Left renal pelvis (tissue), 4 donors: ENCODE measurements around the gene LIN28B. TPM values are rescaled to one million over a fixed set of nuclear protein-coding genes. Genes with fewer than 3 reads are reported as not detected.
"Not testable (repeated sequence)": the region's sequence is repeated elsewhere in the genome, so short reads cannot be mapped to it uniquely, and the experiment has no call there.

Experiments
- DNase-seq, 4 donors: peaks; one replicate each; pipeline ENCODE4 v3.0.0-alpha.2; 2013; ENCODE audit warnings: low read depth in 4 of 4, low spot score in 3 of 4
- polyA plus RNA-seq, 4 donors: library from polyadenylated mRNA; unstranded; fragments of 120-200 nt; gene quantifications; one replicate each; pipeline ENCODE4 v1.2.1, GENCODE V29; 2013; ENCODE audit not compliant: insufficient read length in 4 of 4

The LIN28B gene
- polyA plus RNA-seq, 4 donors, result 0.11 to 0.30 (median 0.19) TPM

- no peak for DNase-seq
These were observed 778 bp upstream of the LIN28B start for GRCh38 chr6:104955927-104956730.

- DNase-seq, result no peak
These were observed 632 bp downstream of the LIN28B start for GRCh38 chr6:104957301-104958177.

- no peak for DNase-seq
These were observed 1.5 kb downstream of the LIN28B start for GRCh38 chr6:104958178-104959025.

- DNase-seq, result no peak
These were observed 2.3 kb downstream of the LIN28B start for GRCh38 chr6:104959026-104959858.

GRCh38 chr6:104969108-104969507 lies 12.2 kb downstream of the LIN28B start:
- DNase-seq, result no peak

GRCh38 chr6:104969785-104970581 lies 13.1 kb downstream of the LIN28B start:
- no peak for DNase-seq

- no peak for DNase-seq
These were observed 16.5 kb downstream of the LIN28B start for GRCh38 chr6:104973404-104973803.

- DNase-seq, result no peak
These were observed 26.4 kb downstream of the LIN28B start for GRCh38 chr6:104983296-104983695.

- no peak for DNase-seq
These were observed 26.9 kb downstream of the LIN28B start for GRCh38 chr6:104983776-104984175.

GRCh38 chr6:104984831-104985230 lies 27.9 kb downstream of the LIN28B start:
- no peak for DNase-seq

- DNase-seq, result not testable (repeated sequence)
These were observed 29.0 kb downstream of the LIN28B start for GRCh38 chr6:104985875-104986274.

- DNase-seq, result no peak
These were observed 29.7 kb downstream of the LIN28B start for GRCh38 chr6:104986625-104987024.

GRCh38 chr6:104987218-104987617 lies 30.3 kb downstream of the LIN28B start:
- no peak for DNase-seq

GRCh38 chr6:104990085-104990484 lies 33.2 kb downstream of the LIN28B start:
- DNase-seq, result no peak

- not testable (repeated sequence) for DNase-seq
These were observed 34.2 kb downstream of the LIN28B start for GRCh38 chr6:104991062-104991461.

- DNase-seq, result not testable (repeated sequence)
These were observed 36.7 kb downstream of the LIN28B start for GRCh38 chr6:104993576-104993975.

- no peak for DNase-seq
These were observed 39.2 kb downstream of the LIN28B start for GRCh38 chr6:104995989-104996617.

- DNase-seq, result no peak
These were observed 44.2 kb downstream of the LIN28B start for GRCh38 chr6:105001063-105001462.

GRCh38 chr6:105001906-105002305 lies 45.0 kb downstream of the LIN28B start:
- DNase-seq, result peak in 2 of 4 donors; percentile 6 to 32
